SK-N-SH treated with all-trans-retinoic acid at 6 μM for 48 hours (cell line): Measurements from ENCODE around the gene EEA1.

Source experiments
- ATAC-seq: fragments of 200-7000 bp; cut with Tn5 transposase; 3 replicates; pipeline ENCODE4 v1.9.1; 2020; ENCODE audit warnings: mild to moderate bottlenecking, moderate library complexity
- ARNTL ChIP-seq: fragments of 450-650 bp; formaldehyde crosslinking; IDR thresholded peaks from 2 replicates; pipeline ENCODE4 v1.5.0; 2020; ENCODE audit warnings: low read depth, mild to moderate bottlenecking, moderate library complexity, borderline replicate concordance
- CSDC2 ChIP-seq: fragments of 250-450 bp; sonication (Bioruptor Pico); IDR thresholded peaks from 2 replicates; pipeline ENCODE4 v1.5.0; 2020; ENCODE audit warnings: mild to moderate bottlenecking, moderate library complexity
- ESRRG ChIP-seq: fragments of 250-450 bp; sonication (Bioruptor Pico); IDR thresholded peaks from 2 replicates; pipeline ENCODE4 v1.6.1; 2021; ENCODE audit warnings: mild to moderate bottlenecking
- GLIS3 ChIP-seq: fragments of 250-450 bp; sonication (Bioruptor Pico); IDR thresholded peaks from 2 replicates; pipeline ENCODE4 v1.5.0; 2020; ENCODE audit warnings: mild to moderate bottlenecking, moderate library complexity
- ISL1 ChIP-seq: fragments of 250-450 bp; sonication (Bioruptor Pico); IDR thresholded peaks from 2 replicates; pipeline ENCODE4 v2.1.2; 2022; ENCODE audit warnings: mild to moderate bottlenecking, moderate library complexity
- OSR1 ChIP-seq: fragments of 250-450 bp; sonication (Bioruptor Pico); IDR thresholded peaks from 2 replicates; pipeline ENCODE4 v1.8.0; 2022; ENCODE audit warnings: moderate library complexity, mild to moderate bottlenecking, inconsistent platforms
- RARB ChIP-seq: fragments of 250-450 bp; sonication (Bioruptor Pico); IDR thresholded peaks from 2 replicates; pipeline ENCODE4 v1.8.0; 2021; ENCODE audit warnings: mild to moderate bottlenecking, moderate library complexity
- SNAI2 ChIP-seq: fragments of 250-450 bp; sonication (Bioruptor Pico); IDR thresholded peaks from 2 replicates; pipeline ENCODE4 v1.5.0; 2020; ENCODE audit warnings: mild to moderate bottlenecking, moderate library complexity
- TCF4 ChIP-seq: fragments of 250-450 bp; sonication (Bioruptor Pico); IDR thresholded peaks from 2 replicates; pipeline ENCODE4 v1.8.0; 2021; ENCODE audit warnings: mild to moderate bottlenecking, moderate library complexity, borderline replicate concordance
- ZC3H10 ChIP-seq: fragments of 250-450 bp; sonication (Bioruptor Pico); IDR thresholded peaks from 2 replicates; pipeline ENCODE4 v1.5.1; 2021; ENCODE audit warnings: mild to moderate bottlenecking, moderate library complexity
- ZFP3 ChIP-seq: fragments of 250-450 bp; sonication (Bioruptor Pico); IDR thresholded peaks from 2 replicates; pipeline ENCODE4 v1.5.0; 2020; ENCODE audit warnings: mild to moderate bottlenecking, moderate library complexity
- ZFP30 ChIP-seq: fragments of 450-650 bp; formaldehyde crosslinking; IDR thresholded peaks from 2 replicates; pipeline ENCODE4 v1.5.0; 2022; ENCODE audit warnings: mild to moderate bottlenecking, moderate library complexity
- ZNF565 ChIP-seq: fragments of 450-650 bp; formaldehyde crosslinking; conservative IDR thresholded peaks from 2 replicates; pipeline ENCODE4 v1.5.0; 2020; ENCODE audit warnings: low read depth, mild to moderate bottlenecking, moderate library complexity
- ZNF70 ChIP-seq: fragments of 450-650 bp; formaldehyde crosslinking; IDR thresholded peaks from 2 replicates; pipeline ENCODE4 v1.5.0; 2020; ENCODE audit warnings: mild to moderate bottlenecking, moderate library complexity
- ZNF8 ChIP-seq: fragments of 450-650 bp; formaldehyde crosslinking; IDR thresholded peaks from 2 replicates; pipeline ENCODE4 v1.5.0; 2020; ENCODE audit warnings: mild to moderate bottlenecking, moderate library complexity
- TF ChIP-seq, protein P1 (sequence below): fragments of 250-450 bp; sonication (Bioruptor Pico); IDR thresholded peaks from 2 replicates; pipeline ENCODE4 v1.5.1; 2021; ENCODE audit warnings: mild to moderate bottlenecking, moderate library complexity
- TF ChIP-seq, protein P2 (sequence below): fragments of 250-450 bp; sonication (Bioruptor Pico); IDR thresholded peaks from 2 replicates; pipeline ENCODE4 v1.8.0; 2020; ENCODE audit warnings: mild to moderate bottlenecking, moderate library complexity, borderline replicate concordance
- TF ChIP-seq, protein P3 (sequence below): fragments of 250-450 bp; sonication (Bioruptor Pico); IDR thresholded peaks from 2 replicates; pipeline ENCODE4 v1.8.0; 2021; ENCODE audit warnings: low read depth, mild to moderate bottlenecking, moderate library complexity, borderline replicate concordance
- TF ChIP-seq, protein P4 (sequence below): fragments of 250-450 bp; sonication (Bioruptor Pico); IDR thresholded peaks from 2 replicates; pipeline ENCODE4 v1.5.0; 2020; ENCODE audit warnings: mild to moderate bottlenecking, moderate library complexity

Gene EEA1

DNA sequence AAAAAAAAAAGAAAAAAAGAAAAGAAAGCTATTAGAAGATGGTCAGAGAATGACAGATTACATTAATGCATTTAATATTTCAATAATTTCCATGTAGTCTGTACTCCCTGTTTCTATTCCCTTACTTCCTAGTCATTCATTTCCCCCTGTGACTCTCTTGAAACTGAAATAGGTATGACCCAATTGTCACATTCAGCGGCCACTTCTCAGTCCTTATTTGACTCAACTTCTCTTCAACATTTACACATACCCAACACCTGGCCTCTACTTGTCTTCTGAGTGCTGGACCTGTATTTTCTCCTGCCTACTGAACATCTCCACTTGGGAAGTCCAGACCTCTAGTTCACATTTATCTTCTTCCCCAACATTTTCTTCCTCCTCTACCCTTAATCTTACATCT lies 7.2 kb downstream of the EEA1 start:
- TF ChIP-seq, protein P1, sequence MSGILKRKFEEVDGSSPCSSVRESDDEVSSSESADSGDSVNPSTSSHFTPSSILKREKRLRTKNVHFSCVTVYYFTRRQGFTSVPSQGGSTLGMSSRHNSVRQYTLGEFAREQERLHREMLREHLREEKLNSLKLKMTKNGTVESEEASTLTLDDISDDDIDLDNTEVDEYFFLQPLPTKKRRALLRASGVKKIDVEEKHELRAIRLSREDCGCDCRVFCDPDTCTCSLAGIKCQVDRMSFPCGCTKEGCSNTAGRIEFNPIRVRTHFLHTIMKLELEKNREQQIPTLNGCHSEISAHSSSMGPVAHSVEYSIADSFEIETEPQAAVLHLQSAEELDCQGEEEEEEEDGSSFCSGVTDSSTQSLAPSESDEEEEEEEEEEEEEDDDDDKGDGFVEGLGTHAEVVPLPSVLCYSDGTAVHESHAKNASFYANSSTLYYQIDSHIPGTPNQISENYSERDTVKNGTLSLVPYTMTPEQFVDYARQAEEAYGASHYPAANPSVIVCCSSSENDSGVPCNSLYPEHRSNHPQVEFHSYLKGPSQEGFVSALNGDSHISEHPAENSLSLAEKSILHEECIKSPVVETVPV: no peak
- no peak for TF ChIP-seq ISL1 (CRISPR knock-in tag)
- no peak for TF ChIP-seq OSR1 (CRISPR knock-in tag)
- no peak for TF ChIP-seq ZFP3 (CRISPR knock-in tag)
- TF ChIP-seq, protein P2, sequence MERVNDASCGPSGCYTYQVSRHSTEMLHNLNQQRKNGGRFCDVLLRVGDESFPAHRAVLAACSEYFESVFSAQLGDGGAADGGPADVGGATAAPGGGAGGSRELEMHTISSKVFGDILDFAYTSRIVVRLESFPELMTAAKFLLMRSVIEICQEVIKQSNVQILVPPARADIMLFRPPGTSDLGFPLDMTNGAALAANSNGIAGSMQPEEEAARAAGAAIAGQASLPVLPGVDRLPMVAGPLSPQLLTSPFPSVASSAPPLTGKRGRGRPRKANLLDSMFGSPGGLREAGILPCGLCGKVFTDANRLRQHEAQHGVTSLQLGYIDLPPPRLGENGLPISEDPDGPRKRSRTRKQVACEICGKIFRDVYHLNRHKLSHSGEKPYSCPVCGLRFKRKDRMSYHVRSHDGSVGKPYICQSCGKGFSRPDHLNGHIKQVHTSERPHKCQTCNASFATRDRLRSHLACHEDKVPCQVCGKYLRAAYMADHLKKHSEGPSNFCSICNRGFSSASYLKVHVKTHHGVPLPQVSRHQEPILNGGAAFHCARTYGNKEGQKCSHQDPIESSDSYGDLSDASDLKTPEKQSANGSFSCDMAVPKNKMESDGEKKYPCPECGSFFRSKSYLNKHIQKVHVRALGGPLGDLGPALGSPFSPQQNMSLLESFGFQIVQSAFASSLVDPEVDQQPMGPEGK (CRISPR knock-in tag): no peak
- ATAC-seq: no peak

DNA sequence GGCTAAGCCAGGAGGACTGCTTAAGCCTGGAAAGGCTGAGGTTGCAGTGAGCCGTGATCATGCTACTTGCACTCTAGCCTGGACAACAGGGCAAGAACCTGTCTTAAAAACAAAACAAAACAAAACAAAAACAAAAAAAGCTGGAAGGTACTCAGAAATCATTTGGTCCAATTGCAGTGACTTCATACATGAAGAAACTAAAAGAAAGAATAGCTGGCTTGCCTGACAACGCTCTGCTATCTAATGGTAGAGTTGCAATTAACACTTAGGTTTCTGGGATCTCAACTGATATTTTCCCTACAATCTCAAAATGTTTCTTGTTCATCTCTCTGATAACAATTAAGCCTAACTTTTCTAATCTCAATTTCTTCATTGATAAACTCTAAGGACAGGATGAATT lies 13.7 kb downstream of the EEA1 start:
- TF ChIP-seq, protein P3, sequence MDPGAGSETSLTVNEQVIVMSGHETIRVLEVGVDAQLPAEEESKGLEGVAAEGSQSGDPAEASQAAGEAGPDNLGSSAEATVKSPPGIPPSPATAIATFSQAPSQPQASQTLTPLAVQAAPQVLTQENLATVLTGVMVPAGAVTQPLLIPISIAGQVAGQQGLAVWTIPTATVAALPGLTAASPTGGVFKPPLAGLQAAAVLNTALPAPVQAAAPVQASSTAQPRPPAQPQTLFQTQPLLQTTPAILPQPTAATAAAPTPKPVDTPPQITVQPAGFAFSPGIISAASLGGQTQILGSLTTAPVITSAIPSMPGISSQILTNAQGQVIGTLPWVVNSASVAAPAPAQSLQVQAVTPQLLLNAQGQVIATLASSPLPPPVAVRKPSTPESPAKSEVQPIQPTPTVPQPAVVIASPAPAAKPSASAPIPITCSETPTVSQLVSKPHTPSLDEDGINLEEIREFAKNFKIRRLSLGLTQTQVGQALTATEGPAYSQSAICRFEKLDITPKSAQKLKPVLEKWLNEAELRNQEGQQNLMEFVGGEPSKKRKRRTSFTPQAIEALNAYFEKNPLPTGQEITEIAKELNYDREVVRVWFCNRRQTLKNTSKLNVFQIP: no peak
- TF ChIP-seq ZFP3 (CRISPR knock-in tag) (no peak), SNAI2 (CRISPR knock-in tag) (no peak), TCF4 (CRISPR knock-in tag) (no peak), ZC3H10 (CRISPR knock-in tag) (no peak), CSDC2 (CRISPR knock-in tag) (no peak), ZNF70 (CRISPR knock-in tag) (no peak), GLIS3 (CRISPR knock-in tag) (no peak), ZFP30 (CRISPR knock-in tag) (no peak)
- TF ChIP-seq, protein P2 (CRISPR knock-in tag): no peak
- TF ChIP-seq, protein P1: no peak
- TF ChIP-seq, protein P4, sequence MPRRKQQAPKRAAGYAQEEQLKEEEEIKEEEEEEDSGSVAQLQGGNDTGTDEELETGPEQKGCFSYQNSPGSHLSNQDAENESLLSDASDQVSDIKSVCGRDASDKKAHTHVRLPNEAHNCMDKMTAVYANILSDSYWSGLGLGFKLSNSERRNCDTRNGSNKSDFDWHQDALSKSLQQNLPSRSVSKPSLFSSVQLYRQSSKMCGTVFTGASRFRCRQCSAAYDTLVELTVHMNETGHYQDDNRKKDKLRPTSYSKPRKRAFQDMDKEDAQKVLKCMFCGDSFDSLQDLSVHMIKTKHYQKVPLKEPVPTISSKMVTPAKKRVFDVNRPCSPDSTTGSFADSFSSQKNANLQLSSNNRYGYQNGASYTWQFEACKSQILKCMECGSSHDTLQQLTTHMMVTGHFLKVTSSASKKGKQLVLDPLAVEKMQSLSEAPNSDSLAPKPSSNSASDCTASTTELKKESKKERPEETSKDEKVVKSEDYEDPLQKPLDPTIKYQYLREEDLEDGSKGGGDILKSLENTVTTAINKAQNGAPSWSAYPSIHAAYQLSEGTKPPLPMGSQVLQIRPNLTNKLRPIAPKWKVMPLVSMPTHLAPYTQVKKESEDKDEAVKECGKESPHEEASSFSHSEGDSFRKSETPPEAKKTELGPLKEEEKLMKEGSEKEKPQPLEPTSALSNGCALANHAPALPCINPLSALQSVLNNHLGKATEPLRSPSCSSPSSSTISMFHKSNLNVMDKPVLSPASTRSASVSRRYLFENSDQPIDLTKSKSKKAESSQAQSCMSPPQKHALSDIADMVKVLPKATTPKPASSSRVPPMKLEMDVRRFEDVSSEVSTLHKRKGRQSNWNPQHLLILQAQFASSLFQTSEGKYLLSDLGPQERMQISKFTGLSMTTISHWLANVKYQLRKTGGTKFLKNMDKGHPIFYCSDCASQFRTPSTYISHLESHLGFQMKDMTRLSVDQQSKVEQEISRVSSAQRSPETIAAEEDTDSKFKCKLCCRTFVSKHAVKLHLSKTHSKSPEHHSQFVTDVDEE (CRISPR knock-in tag): no peak
- ATAC-seq: no peak

DNA sequence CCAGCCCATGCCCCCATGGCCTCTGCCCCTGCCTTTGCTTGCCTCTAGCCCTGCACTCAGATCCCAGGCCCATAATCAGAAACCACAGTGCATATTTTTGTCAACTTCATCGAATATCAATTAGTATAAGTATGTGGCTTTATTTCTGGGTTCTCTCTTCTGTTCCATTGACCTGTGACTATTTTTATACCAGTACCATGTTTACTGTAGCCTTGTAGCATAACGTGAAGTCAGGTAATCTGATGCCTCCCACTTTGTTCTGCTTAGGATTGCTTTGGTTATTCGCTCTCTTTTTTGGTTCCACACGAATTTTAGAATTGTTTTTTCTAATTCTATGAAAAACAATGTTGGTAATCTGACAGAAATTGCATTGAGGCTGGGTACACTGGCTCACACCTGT lies 14.9 kb downstream of the EEA1 start:
- no peak for ATAC-seq
- no peak for TF ChIP-seq GLIS3 (CRISPR knock-in tag)
- TF ChIP-seq ZNF565: no peak
- TF ChIP-seq, protein P2 (CRISPR knock-in tag): no peak
- TF ChIP-seq TCF4 (CRISPR knock-in tag): no peak
- no peak for TF ChIP-seq RARB
- TF ChIP-seq SNAI2 (CRISPR knock-in tag): no peak
- TF ChIP-seq ZNF8 (CRISPR knock-in tag): no peak
- no peak for TF ChIP-seq ESRRG (CRISPR knock-in tag)
- no peak for TF ChIP-seq ARNTL
- no peak for TF ChIP-seq OSR1 (CRISPR knock-in tag)
- TF ChIP-seq, protein P3: no peak
- TF ChIP-seq, protein P1: no peak
- no peak for TF ChIP-seq ZFP3 (CRISPR knock-in tag)
- no peak for TF ChIP-seq ZNF70 (CRISPR knock-in tag)
